ENCODE data around the gene TSPAN12.

The TSPAN12 gene

GRCh38 chr7:120874016-120874415 lies 16.1 kb upstream of the TSPAN12 start:
- DNase-seq (ENCODE audit: extremely low read depth, low read depth): no peak
- TF ChIP-seq CTCF (IDR thresholded peaks at IDR 0.05; ENCODE audit: low read depth, low read length): no peak

GRCh38 chr7:120873401-120873800 lies 15.5 kb upstream of the TSPAN12 start:
- no peak for TF ChIP-seq CTCF (IDR thresholded peaks at IDR 0.05; ENCODE audit: low read depth, low read length)
- no peak for DNase-seq (ENCODE audit: extremely low read depth, low read depth)

GRCh38 chr7:120869700-120870099 lies 11.8 kb upstream of the TSPAN12 start:
- TF ChIP-seq CTCF (IDR thresholded peaks at IDR 0.05; ENCODE audit: low read depth, low read length): no peak
- DNase-seq (ENCODE audit: extremely low read depth, low read depth): no peak

- TF ChIP-seq CTCF (IDR thresholded peaks at IDR 0.05; ENCODE audit: low read depth, low read length): no peak
These were observed 10.0 kb upstream of the TSPAN12 start for GRCh38 chr7:120867932-120868331.

GRCh38 chr7:120865191-120865981 lies 7.4 kb upstream of the TSPAN12 start:
- DNase-seq (ENCODE audit: extremely low read depth, low read depth): no peak
- TF ChIP-seq CTCF (IDR thresholded peaks at IDR 0.05; ENCODE audit: low read depth, low read length): no peak

More at GRCh38 chr7:120867932-120868331, 10.0 kb upstream of the TSPAN12 start:
- no peak for DNase-seq (ENCODE audit: extremely low read depth, low read depth)

- DNase-seq (ENCODE audit: extremely low read depth, low read depth): no peak
- no peak for TF ChIP-seq CTCF (IDR thresholded peaks at IDR 0.05; ENCODE audit: low read depth, low read length)
These were observed 6.4 kb upstream of the TSPAN12 start for GRCh38 chr7:120864141-120864900.

- DNase-seq (ENCODE audit: extremely low read depth, low read depth): no peak
- TF ChIP-seq CTCF (IDR thresholded peaks at IDR 0.05; ENCODE audit: low read depth, low read length): no peak
These were observed 5.1 kb upstream of the TSPAN12 start for GRCh38 chr7:120862987-120863590.

Measured in AG09319 (cell line).